ENCODE data around the gene C11orf52. TPM values are rescaled to one million over a fixed set of nuclear protein-coding genes. Genes with fewer than 3 reads are reported as not detected.

Gene C11orf52
- total and polyA plus RNA-seq, 2 of the 4 experiments (the other 2 are of a cell fraction), result 0.90 to 1.1 TPM

DNA sequence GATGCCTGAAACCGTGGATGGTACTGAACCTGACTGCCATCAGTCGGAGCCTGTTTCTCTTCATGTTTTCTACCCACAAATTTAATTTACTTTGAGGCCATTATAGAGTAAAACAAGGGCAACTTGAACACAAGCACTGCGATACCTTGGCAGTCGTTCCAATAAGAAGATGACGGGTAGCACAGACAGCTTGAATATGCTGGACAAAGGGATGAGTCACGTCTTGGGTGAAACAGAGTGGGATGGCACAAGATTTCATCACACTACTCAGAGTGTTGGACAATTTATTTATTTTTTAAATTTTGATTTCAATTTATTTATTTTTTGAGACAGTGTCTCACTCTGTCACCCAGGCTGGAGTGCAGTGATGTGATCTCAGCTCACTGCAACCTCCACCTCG lies 24.1 kb downstream of the C11orf52 start:
- TF ChIP-seq RFX5 (IDR thresholded peaks at IDR 0.05; ENCODE audit: low read depth, low read length), result no peak
- no peak for TF ChIP-seq CHD1 (IDR thresholded peaks at IDR 0.05; ENCODE audit: low read depth, low read length)
- TF ChIP-seq MXI1 (IDR thresholded peaks at IDR 0.05; ENCODE audit: borderline replicate concordance, low read depth, low read length), result no peak
- TF ChIP-seq RAD21 (IDR thresholded peaks at IDR 0.05; ENCODE audit: low read length), result no peak
- 0 out of 2 replicates have a peak, but pooled peaks have one; percentile 29 for TF ChIP-seq CEBPB (IDR thresholded peaks at IDR 0.05; ENCODE audit: low read depth, low read length)
- peaks cover 21% of the 10 kb centered on the region for H3K4me1 ChIP-seq (ENCODE audit: control insufficient read depth, insufficient read depth, low read length)
- H3K14ac ChIP-seq (replicated peaks; ENCODE audit: low read depth, low read length), result 0 out of 2 replicates have a peak overlapping the region, but pooled peaks have one; percentile 44
- no peak overlapping the region for H3K56ac ChIP-seq (ENCODE audit: extremely low read depth, insufficient read depth, low read length)
- peaks cover 10 to 46% of the 10 kb centered on the region in 2 experiments for H3K79me1 ChIP-seq (ENCODE audit: low read depth in 1 of 2, low read length in 2 of 2)
- H2BK120ac ChIP-seq (ENCODE audit: low read depth, low read length), result no peak overlapping the region
- H3K9ac ChIP-seq (ENCODE audit: low read depth, low read length), result no peak overlapping the region
- in situ Hi-C loops (cut with MboI; ENCODE audit: low sequenced_read_pairs), result no loop called here
- dilution Hi-C loops (cut with HindIII; ENCODE audit: low sequenced_read_pairs, unreplicated experiment), result no loop called here
- H2AK5ac ChIP-seq (ENCODE audit: low read depth, low read length), result peak overlapping the region; percentile 49; the same call in 1 of the 2 replicates
- no peaks in the 10 kb centered on the region for H3K27me3 ChIP-seq (ENCODE audit: control insufficient read depth, insufficient read depth, low read length)
- H3K4ac ChIP-seq (ENCODE audit: low read depth, low read length), result peak overlapping the region; percentile 60
- intact Hi-C loops (cut with micrococcal nuclease), result no loop called here
- peaks cover 29% of the 10 kb centered on the region for H3K9me1 ChIP-seq (ENCODE audit: insufficient read depth, low read length)
- no peaks in the 10 kb centered on the region for H3K36me3 ChIP-seq (ENCODE audit: control insufficient read depth, insufficient read depth, low read length)
- H3K27ac ChIP-seq (ENCODE audit: insufficient read depth, low read length), result no peak overlapping the region
- no peak overlapping the region for H3K4me2 ChIP-seq (ENCODE audit: low read depth, low read length)
- no peak overlapping the region for H2BK5ac ChIP-seq (ENCODE audit: low read depth, low read length, poor library complexity, severe bottlenecking)
- no peak overlapping the region for H3K18ac ChIP-seq (ENCODE audit: low read depth, low read length)
- POLR2A ChIA-PET (ENCODE audit: unreplicated experiment), result interaction anchor here (0.6 kb wide), 1 partner anchor 36 kb away, joined by 4 read pairs; no protein-coding TSS in a partner anchor
- H3K23ac ChIP-seq (ENCODE audit: low read depth, low read length), result no peak overlapping the region
- BruUV-seq (replicated peaks), result no TSS peak
- no peak overlapping the region for H4K91ac ChIP-seq (ENCODE audit: insufficient read depth, low read depth, low read length)
- no peaks in the 10 kb centered on the region for H4K20me1 ChIP-seq (ENCODE audit: insufficient read depth, low read length)
- peak overlapping the region in 1 of 2 experiments; percentile 32; a peak in 1 of 4 replicates for H4K8ac ChIP-seq (ENCODE audit: low read depth in 2 of 2, low read length in 2 of 2)
- CTCF ChIA-PET, result interaction anchor here (0.7 to 2.0 kb wide), 3 partner anchors 54 to 110 kb away, joined by 3 to 6 read pairs (median 5); partner anchors contain the start of gene ALG9
- no peak overlapping the region for H3K4me3 ChIP-seq (ENCODE audit: insufficient read depth, low read depth, low read length)
- H2AK9ac ChIP-seq (replicated peaks; ENCODE audit: low read depth, low read length, poor library complexity), result no peak overlapping the region
- H2BK20ac ChIP-seq (ENCODE audit: low read depth, low read length), result peak overlapping the region; percentile 14; the same call in 1 of the 2 replicates
- no peak overlapping the region for H4K5ac ChIP-seq (ENCODE audit: low read depth, low read length)
- WGBS, 2 experiments (ENCODE audit: extremely low coverage in 2 of 2, insufficient read length in 1 of 2), result no CpG with 5 or more reads among the region's 7 CpGs
- ATAC-seq (ENCODE audit: low read depth) (no peak), DNase-seq (peak; percentile 19)
- H2BK15ac ChIP-seq (ENCODE audit: low read depth, low read length), result no peak overlapping the region
- no peak overlapping the region for H2AFZ ChIP-seq (replicated peaks; ENCODE audit: low read length, poor library complexity)
- H3K9me3 ChIP-seq (ENCODE audit: control insufficient read depth, insufficient read depth, low read length), result no peaks in the 10 kb centered on the region
